Omental fat pad (tissue), 4 donors: ENCODE results near the gene NATD1. TPM values are rescaled to one million over a fixed set of nuclear protein-coding genes. Genes with fewer than 3 reads are reported as not detected.
"Not testable (repeated sequence)": the region's sequence is repeated elsewhere in the genome, so short reads cannot be mapped to it uniquely, and the experiment has no call there.

ENCODE experiments used
- ATAC-seq: fragments of 150-250 bp; one replicate; pipeline ENCODE4 v1.9.1; 2016; ENCODE audit warnings: mild to moderate bottlenecking, moderate library complexity; ENCODE audit not compliant: low FRiP score
- DNase-seq: peaks from one replicate; pipeline ENCODE4 v3.0.0-alpha.2; 2019; ENCODE audit warnings: low spot score
- CTCF ChIP-seq, 3 donors: fragments of 450-650 bp; IDR thresholded peaks; one replicate each; pipeline ENCODE4 v1.5.1; 2016 to 2017; ENCODE audit warnings: antibody characterized with exemption in 3 of 3, mild to moderate bottlenecking in 3 of 3, moderate library complexity in 2 of 3
- total RNA-seq, 4 donors: library from RNA; depleted of rRNA; stranded (reverse); fragments of >200 nt; gene quantifications; one replicate each; pipeline ENCODE4 v1.1.0, GENCODE V29; 2016

Gene NATD1
- total RNA-seq, 4 donors from 2014 or later, result 7.5 to 19.1 (median 9.6) TPM

GRCh38 chr17:21199311-21199710, 53.9 kb downstream of the NATD1 start:
- no peak for TF ChIP-seq CTCF (IDR thresholded peaks at IDR 0.05)
- ATAC-seq, result no peak
- no peak for DNase-seq

- no peak for TF ChIP-seq CTCF (IDR thresholded peaks at IDR 0.05)
- ATAC-seq, result no peak
These were observed 54.8 kb downstream of the NATD1 start for GRCh38 chr17:21198411-21198810.

GRCh38 chr17:21196126-21196525, 57.1 kb downstream of the NATD1 start:
- DNase-seq, result no peak

More at GRCh38 chr17:21198411-21198810, 54.8 kb downstream of the NATD1 start:
- no peak for DNase-seq

GRCh38 chr17:21194703-21195102, 58.5 kb downstream of the NATD1 start:
- DNase-seq (no peak), ATAC-seq (no peak)
- TF ChIP-seq CTCF (IDR thresholded peaks at IDR 0.05), result no peak

More at GRCh38 chr17:21196126-21196525, 57.1 kb downstream of the NATD1 start:
- ATAC-seq, result no peak
- no peak for TF ChIP-seq CTCF (IDR thresholded peaks at IDR 0.05)

- TF ChIP-seq CTCF (IDR thresholded peaks at IDR 0.05), result no peak
- no peak for ATAC-seq
- no peak for DNase-seq
These were observed 59.0 kb downstream of the NATD1 start for GRCh38 chr17:21194226-21194625.

- DNase-seq, result no peak
These were observed 60.2 kb downstream of the NATD1 start for GRCh38 chr17:21193031-21193430.

GRCh38 chr17:21192414-21192813, 60.8 kb downstream of the NATD1 start:
- DNase-seq, ATAC-seq: not testable (repeated sequence)

More at GRCh38 chr17:21193031-21193430, 60.2 kb downstream of the NATD1 start:
- no peak for ATAC-seq
- no peak for TF ChIP-seq CTCF (IDR thresholded peaks at IDR 0.05)

GRCh38 chr17:21191698-21192097, 61.5 kb downstream of the NATD1 start:
- TF ChIP-seq CTCF (IDR thresholded peaks at IDR 0.05), result no peak
- DNase-seq (no peak), ATAC-seq (no peak)
